Brain microvascular endothelial cell (primary cell): ENCODE results near the gene ZNF610.

Experiments used
- DNase-seq: peaks from one replicate; pipeline ENCODE4 v3.0.0-alpha.2; 2020
- H3K27ac ChIP-seq: fragments of 250-450 bp; sonication (Bioruptor Pico); 2 replicates; pipeline ENCODE4 v1.5.1; 2020; ENCODE audit warnings: mild to moderate bottlenecking, moderate library complexity
- H3K27me3 ChIP-seq: fragments of 250-450 bp; sonication (Bioruptor Pico); replicated peaks from 2 replicates; pipeline ENCODE4 v1.5.1; 2020; ENCODE audit warnings: mild to moderate bottlenecking
- H3K36me3 ChIP-seq: fragments of 250-450 bp; sonication (Bioruptor Pico); replicated peaks from 2 replicates; pipeline ENCODE4 v1.5.1; 2020; ENCODE audit warnings: mild to moderate bottlenecking
- H3K4me3 ChIP-seq: 2 replicates; pipeline ENCODE4 v1.5.1; 2011; ENCODE audit warnings: low read depth, mild to moderate bottlenecking, control low read depth, low read length, moderate library complexity
- CTCF ChIP-seq: IDR thresholded peaks from 2 replicates; pipeline ENCODE4 v1.5.1; 2011; ENCODE audit warnings: low read depth, mild to moderate bottlenecking, moderate library complexity, low read length, control low read depth, inconsistent platforms; ENCODE audit errors: missing control alignments
- in situ Hi-C: cut with HindIII; loops from 2 replicates; pipeline ENCODE4 v1.10.0; 2017; ENCODE audit warnings: low sequenced_read_pairs, low pct_ligation_motif_present

The ZNF610 gene

GRCh38 chr19:52369559-52370340 is 33.7 kb downstream of the ZNF610 start, which contains the start of gene ZNF880:
Gene ZNF880, plus strand, starts transcription at chr19:52369923. Its CDS starts 43 bp downstream, at chr19:52369966.
- H3K27me3 ChIP-seq, result no peaks in the 10 kb centered on the region
- TF ChIP-seq CTCF, result no peak
- peak within 1 kb of the TSS; percentile 98 for H3K27ac ChIP-seq
- in situ Hi-C loops, result no loop called here
- peaks cover 10% of the 10 kb centered on the region for H3K36me3 ChIP-seq
- peak within 1 kb of the TSS; percentile 88 for H3K4me3 ChIP-seq
- peak; percentile 87 for DNase-seq

- TF ChIP-seq CTCF, result no peak
- no peaks in the 10 kb centered on the region for H3K27me3 ChIP-seq
- H3K4me3 ChIP-seq, result peak overlapping the region; percentile 88
- in situ Hi-C loops, result no loop called here
- peak overlapping the region; percentile 98 for H3K27ac ChIP-seq
- H3K36me3 ChIP-seq, result peaks cover 11% of the 10 kb centered on the region
- no peak for DNase-seq
Measured at GRCh38 chr19:52370341-52370710, 34.3 kb downstream of the ZNF610 start.

GRCh38 chr19:52391135-52391534 is 55.1 kb downstream of the ZNF610 start:
- in situ Hi-C loops, result no loop called here
- Histone ChIP-seq H3K27ac (no peak overlapping the region), H3K27me3 (no peaks in the 10 kb centered on the region), H3K4me3 (no peak overlapping the region), H3K36me3 (no peaks in the 10 kb centered on the region)
- TF ChIP-seq CTCF, result no peak
- DNase-seq, result no peak

GRCh38 chr19:52397310-52398080 is 61.5 kb downstream of the ZNF610 start, which contains the start of gene ZNF528:
Gene ZNF528, plus strand, starts transcription at chr19:52397849. Its CDS starts 4,165 bp downstream, at chr19:52402014.
- Histone ChIP-seq H3K27ac (peak within 1 kb of the TSS; percentile 68), H3K4me3 (peak within 1 kb of the TSS; percentile 82), H3K27me3 (no peaks in the 10 kb centered on the region), H3K36me3 (no peaks in the 10 kb centered on the region)
- peak; percentile 92 for DNase-seq
- TF ChIP-seq CTCF, result no peak
- in situ Hi-C loops, result no loop called here

- in situ Hi-C loops, result no loop called here
- Histone ChIP-seq H3K4me3 (peak overlapping the region; percentile 82), H3K27me3 (no peaks in the 10 kb centered on the region), H3K27ac (peak overlapping the region; percentile 68), H3K36me3 (no peaks in the 10 kb centered on the region)
- peak; percentile 10 for TF ChIP-seq CTCF
- DNase-seq, result peak; percentile 3
Measured at GRCh38 chr19:52398081-52398441, 62.0 kb downstream of the ZNF610 start.
